GM23248 (cell line): ENCODE measurements around the gene VPS13D. TPM values are rescaled to one million over a fixed set of nuclear protein-coding genes. Genes with fewer than 3 reads are reported as not detected.
A peak's percentile ranks its signal among the peaks of the same experiment; 100 is the strongest.

ENCODE experiments used
- DNase-seq: peaks from one replicate; pipeline ENCODE4 v3.0.0-alpha.2; 2015
- H2AFZ ChIP-seq: fragments of 200-600 bp; sonication (generic); 2 replicates; pipeline ENCODE4 v1.6.1; 2016; ENCODE audit warnings: antibody characterized with exemption
- H3F3A ChIP-seq: fragments of 200-600 bp; sonication (generic); 2 replicates; pipeline ENCODE4 v1.6.1; 2016; ENCODE audit warnings: mild to moderate bottlenecking, antibody characterized with exemption, mixed run types; ENCODE audit not compliant: insufficient read depth
- H3K27ac ChIP-seq: fragments of 200-600 bp; sonication (generic); 2 replicates; pipeline ENCODE4 v1.5.1; 2016; ENCODE audit warnings: mild to moderate bottlenecking
- H3K27me3 ChIP-seq: fragments of 200-600 bp; sonication (generic); replicated peaks from 2 replicates; pipeline ENCODE4 v1.6.1; 2016; ENCODE audit warnings: mild to moderate bottlenecking; ENCODE audit not compliant: insufficient read depth
- H3K36me3 ChIP-seq: fragments of 200-600 bp; sonication (generic); 2 replicates; pipeline ENCODE4 v1.6.1; 2016; ENCODE audit warnings: low read depth, mild to moderate bottlenecking
- H3K4me1 ChIP-seq: fragments of 200-600 bp; sonication (generic); 2 replicates; pipeline ENCODE4 v1.6.1; 2016; ENCODE audit warnings: mild to moderate bottlenecking; ENCODE audit not compliant: insufficient read depth
- H3K4me2 ChIP-seq: fragments of 200-600 bp; sonication (generic); one replicate; pipeline ENCODE4 v1.6.1; 2016; ENCODE audit warnings: mild to moderate bottlenecking; ENCODE audit not compliant: unreplicated experiment
- H3K4me3 ChIP-seq: fragments of 200-600 bp; sonication (generic); 2 replicates; pipeline ENCODE4 v1.5.1; 2016; ENCODE audit warnings: mild to moderate bottlenecking
- H3K79me2 ChIP-seq: fragments of 200-600 bp; sonication (generic); 2 replicates; pipeline ENCODE4 v1.6.1; 2016; ENCODE audit warnings: mild to moderate bottlenecking; ENCODE audit not compliant: insufficient read depth
- H3K9ac ChIP-seq: fragments of 200-600 bp; sonication (generic); 2 replicates; pipeline ENCODE4 v1.6.1; 2016; ENCODE audit warnings: mild to moderate bottlenecking
- H3K9me2 ChIP-seq: fragments of 200-600 bp; sonication (generic); 2 replicates; pipeline ENCODE4 v1.6.1; 2016; ENCODE audit warnings: mixed run types, mild to moderate bottlenecking, moderate library complexity; ENCODE audit not compliant: insufficient read depth
- H3K9me3 ChIP-seq: fragments of 200-600 bp; sonication (generic); one replicate; pipeline ENCODE4 v1.6.1; 2017; ENCODE audit warnings: low read depth
- H4K20me1 ChIP-seq: fragments of 200-600 bp; sonication (generic); 2 replicates; pipeline ENCODE4 v1.6.0; 2016; ENCODE audit not compliant: insufficient read depth
- EZH2 ChIP-seq: fragments of 200-600 bp; sonication (generic); IDR thresholded peaks from 2 replicates; pipeline ENCODE4 v1.6.1; 2018; ENCODE audit warnings: antibody characterized with exemption, mild to moderate bottlenecking; ENCODE audit not compliant: insufficient read depth, poor library complexity, severe bottlenecking
- EZH2phosphoT487 ChIP-seq: fragments of 200-600 bp; sonication (generic); IDR thresholded peaks from 2 replicates; pipeline ENCODE4 v1.6.1; 2018; ENCODE audit warnings: antibody characterized with exemption, moderate library complexity, mild to moderate bottlenecking, low read depth; ENCODE audit not compliant: insufficient read depth
- WGBS, 2 experiments: methylation state at CpG; one replicate each; pipeline ENCODE4 v1.1.6; 2015 to 2017; ENCODE audit warnings: low lambda C conversion rate in 2 of 2, low coverage in 1 of 2; ENCODE audit errors: missing lambda C conversion rate in 2 of 2; 5-methylcytosine and 5-hydroxymethylcytosine counted together
- in situ Hi-C: fragments of 300-500 bp; cut with MboI; formaldehyde crosslinking; loops from 2 replicates; pipeline ENCODE4 v1.15.0; 2020
- polyA plus RNA-seq: library from polyadenylated mRNA; unstranded; fragments of >200 nt; fragmentation: Nextera tagmentation; extraction: Ambion mirVana; gene quantifications from 2 replicates; pipeline ENCODE4 v1.2.1, GENCODE V29; 2016
- total RNA-seq: library from RNA; depleted of rRNA; stranded (reverse); fragments of >200 nt; shearing (Covaris generic); gene quantifications from 2 replicates; pipeline ENCODE4 v1.2.3, GENCODE V29; 2014

Gene VPS13D
- total and polyA plus RNA-seq, 2 experiments from 2014 or later = 6.8 to 16.4 TPM

DNA sequence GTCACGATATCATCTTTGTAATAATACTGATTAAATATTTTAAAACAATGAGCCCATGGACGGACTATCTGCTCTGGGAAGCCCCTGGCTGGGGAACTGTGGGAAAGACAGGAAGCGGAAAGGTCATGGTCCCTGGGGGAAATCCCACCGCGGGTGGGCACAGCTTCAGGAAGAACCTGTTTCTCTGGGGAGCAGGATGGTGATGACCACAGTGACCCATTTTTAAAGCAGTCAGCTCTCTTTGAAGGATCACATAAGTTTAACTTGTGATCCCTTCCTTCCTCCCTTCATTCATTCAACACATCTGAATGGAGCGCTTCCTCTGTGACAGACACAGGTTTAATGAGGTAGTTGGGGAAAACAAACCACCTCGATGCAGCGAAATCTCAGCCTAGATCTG lies 315.2 kb downstream of the VPS13D start:
- in situ Hi-C loops = no loop called here
- no peak for DNase-seq
- TF ChIP-seq EZH2 (no peak), EZH2phosphoT487 (no peak)
- Histone ChIP-seq H3K9ac (no peak overlapping the region), H3K9me3 (no peaks in the 10 kb centered on the region), H3K27me3 (no peaks in the 10 kb centered on the region), H3K4me3 (no peak overlapping the region), H2AFZ (no peak overlapping the region), H3K4me1 (peaks cover 13% of the 10 kb centered on the region), H3F3A (peaks cover 9% of the 10 kb centered on the region), H3K27ac (no peak overlapping the region), H4K20me1 (no peaks in the 10 kb centered on the region), H3K79me2 (no peaks in the 10 kb centered on the region), H3K36me3 (no peaks in the 10 kb centered on the region), H3K9me2 (no peaks in the 10 kb centered on the region), H3K4me2 (no peak overlapping the region)
- 66 to 68% methylated on average over 8 of the region's 8 CpGs for WGBS, 2 experiments

DNA sequence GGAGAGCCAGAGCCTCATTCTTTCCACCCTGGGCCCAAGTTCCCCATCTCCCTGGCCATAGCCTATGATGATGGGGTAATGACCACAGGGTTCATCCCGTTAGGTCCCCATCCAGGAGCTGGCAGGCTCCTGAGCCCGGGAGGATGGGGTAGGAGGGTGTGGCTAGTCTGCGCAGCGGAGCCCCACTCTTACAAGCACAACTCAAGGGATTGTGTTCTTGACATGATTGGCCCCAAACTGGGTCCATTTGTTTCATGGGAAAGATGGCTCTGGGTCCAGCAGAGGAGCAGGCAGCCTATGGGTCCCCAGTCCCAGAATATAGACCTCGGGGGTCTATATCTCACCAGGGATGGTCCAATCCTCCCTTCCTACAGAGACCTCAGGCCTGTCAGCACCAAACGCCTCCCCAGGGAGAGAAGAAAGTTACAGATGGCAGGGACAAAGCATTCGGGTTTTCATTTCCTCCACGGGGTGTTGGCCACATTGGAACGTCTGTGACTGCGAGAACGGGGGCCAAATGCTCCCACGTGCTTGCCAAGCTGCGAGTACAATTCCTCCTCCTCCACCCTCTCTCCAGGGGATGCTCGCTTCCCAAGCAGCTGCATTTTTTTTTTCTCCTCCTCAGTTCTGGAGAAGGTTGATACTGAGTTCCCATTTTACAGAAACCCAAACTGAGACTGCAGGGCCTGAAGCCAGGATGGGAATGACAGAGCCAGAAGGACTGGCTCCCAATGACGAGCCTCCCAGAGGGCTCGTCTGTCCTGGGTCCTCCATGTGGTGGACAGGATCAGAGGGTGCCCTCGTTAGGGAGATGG lies 317.1 kb downstream of the VPS13D start:
- H4K20me1 ChIP-seq = no peaks in the 10 kb centered on the region
- no peaks in the 10 kb centered on the region for H3K27me3 ChIP-seq
- in situ Hi-C loops = no loop called here
- no peaks in the 10 kb centered on the region for H3K9me3 ChIP-seq
- no peak overlapping the region for H3K4me3 ChIP-seq
- no peaks in the 10 kb centered on the region for H3K9me2 ChIP-seq
- H3K4me2 ChIP-seq = no peak overlapping the region
- no peak for TF ChIP-seq EZH2phosphoT487
- no peak for TF ChIP-seq EZH2
- DNase-seq = no peak
- peaks cover 7% of the 10 kb centered on the region for H3F3A ChIP-seq
- H3K9ac ChIP-seq = no peak overlapping the region
- no peaks in the 10 kb centered on the region for H3K79me2 ChIP-seq
- peaks cover 16% of the 10 kb centered on the region for H3K4me1 ChIP-seq
- no peak overlapping the region for H2AFZ ChIP-seq
- no peak overlapping the region for H3K27ac ChIP-seq
- WGBS, 2 experiments = 47 to 49% methylated on average over 17 of the region's 17 CpGs
- no peaks in the 10 kb centered on the region for H3K36me3 ChIP-seq

DNA sequence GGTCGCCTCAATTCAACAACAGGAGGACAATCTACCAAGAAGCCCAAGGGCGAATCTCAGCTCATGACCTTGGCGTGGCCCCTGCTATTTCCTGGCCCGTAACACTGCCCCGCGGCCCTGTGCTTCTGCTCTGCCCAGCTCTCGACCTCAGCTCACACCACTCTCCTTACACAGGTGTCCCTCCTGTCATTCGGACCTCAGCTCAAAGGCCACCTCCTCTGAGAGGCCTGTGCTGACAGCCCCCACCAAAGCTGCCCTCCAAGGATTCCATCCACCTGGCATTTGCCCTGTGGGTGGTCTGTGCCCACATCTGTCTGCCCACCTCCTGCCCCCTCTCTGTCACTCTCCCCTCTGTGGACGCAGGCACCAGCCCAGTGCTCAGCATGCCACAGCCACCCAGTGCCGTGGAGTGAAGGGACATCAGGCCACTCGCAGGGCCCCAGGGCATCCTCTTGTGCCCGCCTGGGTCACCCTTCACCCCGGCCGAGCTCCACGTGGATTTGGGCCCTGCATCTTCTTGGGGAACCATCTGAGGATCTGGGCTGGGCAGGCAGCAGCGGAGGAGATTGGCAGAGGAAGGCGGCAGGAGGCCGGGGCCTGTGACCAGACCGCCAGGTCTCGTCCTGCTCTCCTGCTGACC lies 317.9 kb downstream of the VPS13D start:
- H3K9ac ChIP-seq = no peak overlapping the region
- no peak overlapping the region for H3K27ac ChIP-seq
- in situ Hi-C loops = no loop called here
- H3K4me1 ChIP-seq = peaks cover 16% of the 10 kb centered on the region
- H2AFZ ChIP-seq = no peak overlapping the region
- TF ChIP-seq EZH2phosphoT487 (no peak), EZH2 (no peak)
- no peaks in the 10 kb centered on the region; the same call in 1 of the 2 replicates for H3F3A ChIP-seq
- no peak for DNase-seq
- WGBS, 2 experiments = 96 to 98% methylated on average over 20 of the region's 20 CpGs
- H3K4me2 ChIP-seq = no peak overlapping the region
- no peaks in the 10 kb centered on the region for H3K9me2 ChIP-seq
- H3K36me3 ChIP-seq = no peaks in the 10 kb centered on the region
- H3K79me2 ChIP-seq = no peaks in the 10 kb centered on the region
- no peaks in the 10 kb centered on the region for H3K27me3 ChIP-seq
- H3K9me3 ChIP-seq = no peaks in the 10 kb centered on the region
- no peaks in the 10 kb centered on the region for H4K20me1 ChIP-seq
- H3K4me3 ChIP-seq = no peak overlapping the region

DNA sequence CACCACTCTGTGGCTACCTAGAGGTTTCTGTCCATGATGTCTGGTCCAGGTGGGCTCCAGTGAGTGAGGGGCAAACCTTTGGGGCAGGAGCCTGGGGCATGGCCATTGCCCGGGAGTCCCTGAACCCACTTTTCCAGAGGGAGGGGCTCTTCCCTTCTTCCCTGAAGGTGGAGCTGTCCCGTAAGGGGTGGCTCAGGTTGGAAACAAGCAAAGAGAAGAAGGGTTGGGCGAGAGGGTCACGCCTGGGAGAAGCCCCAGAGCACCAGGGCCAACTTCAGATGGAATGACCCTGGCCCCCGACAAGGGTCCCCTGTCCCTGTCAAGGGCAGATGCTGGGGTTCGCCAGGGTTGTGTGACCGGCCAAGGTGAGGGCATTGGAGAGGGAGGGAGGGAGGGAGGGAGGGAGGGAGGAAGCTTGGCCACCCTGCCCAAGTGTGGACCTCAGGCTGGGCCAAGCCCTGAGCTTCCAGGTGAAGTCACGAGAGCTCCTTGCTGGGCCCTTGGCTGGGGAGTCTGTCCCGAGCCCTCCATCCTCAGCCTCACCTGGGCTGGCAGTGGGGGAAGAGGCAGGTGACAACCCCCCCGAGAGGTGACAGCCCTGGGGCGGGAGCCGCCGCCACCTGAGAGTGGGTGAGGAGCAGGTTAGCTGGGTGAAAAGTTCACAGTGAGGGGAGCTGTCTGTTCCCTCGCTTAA lies 318.6 kb downstream of the VPS13D start:
- no peaks in the 10 kb centered on the region for H3K27me3 ChIP-seq
- H3K4me1 ChIP-seq = peaks cover 16% of the 10 kb centered on the region
- no peaks in the 10 kb centered on the region; the same call in 1 of the 2 replicates for H3F3A ChIP-seq
- H3K4me2 ChIP-seq = no peak overlapping the region
- WGBS, 2 experiments = 80 to 82% methylated on average over 13 to 14 of the region's 14 CpGs
- H4K20me1 ChIP-seq = no peaks in the 10 kb centered on the region
- peak overlapping the region; percentile 77 for H3K27ac ChIP-seq
- no peak for DNase-seq
- H3K9ac ChIP-seq = peak overlapping the region; percentile 57
- no peaks in the 10 kb centered on the region for H3K79me2 ChIP-seq
- no peaks in the 10 kb centered on the region for H3K9me3 ChIP-seq
- TF ChIP-seq EZH2 (no peak), EZH2phosphoT487 (no peak)
- no peak overlapping the region for H2AFZ ChIP-seq
- H3K4me3 ChIP-seq = no peak overlapping the region
- H3K9me2 ChIP-seq = no peaks in the 10 kb centered on the region
- H3K36me3 ChIP-seq = no peaks in the 10 kb centered on the region
- in situ Hi-C loops = no loop called here
